ENCODE measurements around the gene ESPN.
"Not testable (repeated sequence)": the region's sequence is repeated elsewhere in the genome, so short reads cannot be mapped to it uniquely, and the experiment has no call there.

The ESPN gene

GRCh38 chr1:6434186-6434585 is 9.6 kb downstream of the ESPN start:
- Mint-ChIP-seq H3K27me3 (peaks cover 85% of the 10 kb centered on the region), H3K27ac (no peak overlapping the region), H3K9me3 (no peaks in the 10 kb centered on the region), H3K36me3 (no peaks in the 10 kb centered on the region), H3K4me3 (no peak overlapping the region), H3K4me1 (peaks cover 15% of the 10 kb centered on the region)
- no peak for ATAC-seq

GRCh38 chr1:6435129-6435528 is 10.6 kb downstream of the ESPN start:
- no peak for ATAC-seq
- Mint-ChIP-seq H3K27ac (no peak overlapping the region), H3K36me3 (no peaks in the 10 kb centered on the region), H3K9me3 (no peaks in the 10 kb centered on the region), H3K27me3 (peaks cover 83% of the 10 kb centered on the region), H3K4me3 (no peak overlapping the region), H3K4me1 (peaks cover 20% of the 10 kb centered on the region)

- H3K27me3 Mint-ChIP-seq: peaks cover 79% of the 10 kb centered on the region
- no peaks in the 10 kb centered on the region for H3K36me3 Mint-ChIP-seq
- no peaks in the 10 kb centered on the region for H3K9me3 Mint-ChIP-seq
Observed at GRCh38 chr1:6435547-6435946, 11.0 kb downstream of the ESPN start.

GRCh38 chr1:6436277-6436676 is 11.7 kb downstream of the ESPN start:
- H3K36me3 Mint-ChIP-seq, H3K9me3 Mint-ChIP-seq, H3K27ac Mint-ChIP-seq, ATAC-seq, H3K4me3 Mint-ChIP-seq: not testable (repeated sequence)
- Mint-ChIP-seq H3K27me3 (peaks cover 79% of the 10 kb centered on the region), H3K4me1 (peaks cover 20% of the 10 kb centered on the region)

More at GRCh38 chr1:6435547-6435946, 11.0 kb downstream of the ESPN start:
- H3K4me1 Mint-ChIP-seq: peaks cover 20% of the 10 kb centered on the region
- no peak for ATAC-seq
- no peak overlapping the region for H3K4me3 Mint-ChIP-seq
- H3K27ac Mint-ChIP-seq: no peak overlapping the region

- Mint-ChIP-seq H3K27me3 (peaks cover 83% of the 10 kb centered on the region), H3K4me1 (peaks cover 20% of the 10 kb centered on the region)
- not testable (repeated sequence) for ATAC-seq, H3K4me3 Mint-ChIP-seq, H3K27ac Mint-ChIP-seq, H3K36me3 Mint-ChIP-seq, H3K9me3 Mint-ChIP-seq
Observed at GRCh38 chr1:6437012-6437700, 12.6 kb downstream of the ESPN start.

GRCh38 chr1:6438047-6438525 is 13.5 kb downstream of the ESPN start:
- Mint-ChIP-seq H3K27me3 (peaks cover 75% of the 10 kb centered on the region), H3K36me3 (no peaks in the 10 kb centered on the region), H3K4me1 (peaks cover 20% of the 10 kb centered on the region), H3K4me3 (no peak overlapping the region), H3K27ac (no peak overlapping the region), H3K9me3 (no peaks in the 10 kb centered on the region)
- peak; percentile 69 for ATAC-seq

- Mint-ChIP-seq H3K27ac (no peak overlapping the region), H3K36me3 (no peaks in the 10 kb centered on the region), H3K4me1 (peaks cover 20% of the 10 kb centered on the region), H3K4me3 (no peak overlapping the region), H3K27me3 (peaks cover 75% of the 10 kb centered on the region), H3K9me3 (no peaks in the 10 kb centered on the region)
- ATAC-seq: peak; percentile 60
Observed at GRCh38 chr1:6440198-6441126, 15.9 kb downstream of the ESPN start.

- peaks cover 78% of the 10 kb centered on the region for H3K27me3 Mint-ChIP-seq
- no peak for ATAC-seq
- peaks cover 30% of the 10 kb centered on the region for H3K4me1 Mint-ChIP-seq
- H3K4me3 Mint-ChIP-seq: no peak overlapping the region
- H3K9me3 Mint-ChIP-seq: no peaks in the 10 kb centered on the region
- H3K36me3 Mint-ChIP-seq: no peaks in the 10 kb centered on the region
- H3K27ac Mint-ChIP-seq: no peak overlapping the region
Observed at GRCh38 chr1:6441586-6441985, 17.0 kb downstream of the ESPN start.

GRCh38 chr1:6443339-6444115 is 19.0 kb downstream of the ESPN start:
- peaks cover 78% of the 10 kb centered on the region for H3K27me3 Mint-ChIP-seq
- ATAC-seq: no peak
- no peaks in the 10 kb centered on the region for H3K36me3 Mint-ChIP-seq
- no peaks in the 10 kb centered on the region for H3K9me3 Mint-ChIP-seq
- no peak overlapping the region for H3K4me3 Mint-ChIP-seq
- H3K27ac Mint-ChIP-seq: no peak overlapping the region
- peaks cover 19% of the 10 kb centered on the region for H3K4me1 Mint-ChIP-seq

- H3K27ac Mint-ChIP-seq: no peak overlapping the region
- peaks cover 21% of the 10 kb centered on the region for H3K4me1 Mint-ChIP-seq
- H3K4me3 Mint-ChIP-seq: no peak overlapping the region
- H3K36me3 Mint-ChIP-seq: no peaks in the 10 kb centered on the region
- peaks cover 80% of the 10 kb centered on the region for H3K27me3 Mint-ChIP-seq
- no peaks in the 10 kb centered on the region for H3K9me3 Mint-ChIP-seq
- no peak for ATAC-seq
Observed at GRCh38 chr1:6444377-6444776, 19.8 kb downstream of the ESPN start.

GRCh38 chr1:6445062-6445763 is 20.6 kb downstream of the ESPN start:
- H3K4me3 Mint-ChIP-seq: no peak overlapping the region
- H3K36me3 Mint-ChIP-seq: no peaks in the 10 kb centered on the region
- H3K27me3 Mint-ChIP-seq: peaks cover 83% of the 10 kb centered on the region
- H3K9me3 Mint-ChIP-seq: no peaks in the 10 kb centered on the region
- ATAC-seq: no peak
- H3K4me1 Mint-ChIP-seq: peaks cover 21% of the 10 kb centered on the region
- H3K27ac Mint-ChIP-seq: no peak overlapping the region

- H3K27ac Mint-ChIP-seq, H3K9me3 Mint-ChIP-seq, H3K36me3 Mint-ChIP-seq, ATAC-seq, H3K4me3 Mint-ChIP-seq: not testable (repeated sequence)
- Mint-ChIP-seq H3K4me1 (peaks cover 21% of the 10 kb centered on the region), H3K27me3 (peaks cover 86% of the 10 kb centered on the region)
Observed at GRCh38 chr1:6445929-6446328, 21.4 kb downstream of the ESPN start.

GRCh38 chr1:6446665-6447015 is 22.1 kb downstream of the ESPN start:
- H3K27me3 Mint-ChIP-seq: peaks cover 86% of the 10 kb centered on the region

GRCh38 chr1:6447016-6447817 is 22.6 kb downstream of the ESPN start:
- no peak for ATAC-seq
- Mint-ChIP-seq H3K27ac (no peak overlapping the region), H3K27me3 (peaks cover 88% of the 10 kb centered on the region), H3K4me3 (peak overlapping the region; percentile 61), H3K4me1 (peaks cover 21% of the 10 kb centered on the region), H3K36me3 (no peaks in the 10 kb centered on the region), H3K9me3 (no peaks in the 10 kb centered on the region)

More at GRCh38 chr1:6446665-6447015, 22.1 kb downstream of the ESPN start:
- Mint-ChIP-seq H3K36me3 (no peaks in the 10 kb centered on the region), H3K27ac (no peak overlapping the region), H3K9me3 (no peaks in the 10 kb centered on the region), H3K4me3 (peak overlapping the region; percentile 30), H3K4me1 (peaks cover 21% of the 10 kb centered on the region)
- ATAC-seq: no peak
